ENCODE data around the gene SLFNL1. TPM values are rescaled to one million over a fixed set of nuclear protein-coding genes. Genes with fewer than 3 reads are reported as not detected.

Gene SLFNL1
- total RNA-seq, 4 donors from 2014 or later, result 0.17 to 0.52 (median 0.47) TPM

DNA sequence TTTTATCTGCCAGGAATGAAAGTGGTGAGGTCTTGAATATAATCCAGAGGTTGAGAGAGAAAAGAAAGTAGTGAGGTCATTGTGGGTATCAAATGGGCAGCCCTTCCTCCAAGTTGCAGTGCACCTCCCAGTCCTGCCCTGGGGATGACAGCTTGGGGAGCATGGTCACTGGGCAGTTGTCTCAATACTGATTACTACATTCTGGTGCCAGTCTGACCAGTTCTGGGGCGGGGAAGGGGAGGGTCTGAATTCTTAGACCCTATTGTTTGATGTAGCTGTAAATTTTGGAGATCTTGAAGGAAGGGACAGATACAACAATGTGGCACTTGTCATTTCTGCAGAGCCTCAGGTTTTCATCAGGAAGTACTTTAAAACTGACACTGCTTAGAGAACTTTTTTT, 11.2 kb downstream of the SLFNL1 start:
- no peak for TF ChIP-seq EP300 (IDR thresholded peaks at IDR 0.05)
- TF ChIP-seq, protein P1, sequence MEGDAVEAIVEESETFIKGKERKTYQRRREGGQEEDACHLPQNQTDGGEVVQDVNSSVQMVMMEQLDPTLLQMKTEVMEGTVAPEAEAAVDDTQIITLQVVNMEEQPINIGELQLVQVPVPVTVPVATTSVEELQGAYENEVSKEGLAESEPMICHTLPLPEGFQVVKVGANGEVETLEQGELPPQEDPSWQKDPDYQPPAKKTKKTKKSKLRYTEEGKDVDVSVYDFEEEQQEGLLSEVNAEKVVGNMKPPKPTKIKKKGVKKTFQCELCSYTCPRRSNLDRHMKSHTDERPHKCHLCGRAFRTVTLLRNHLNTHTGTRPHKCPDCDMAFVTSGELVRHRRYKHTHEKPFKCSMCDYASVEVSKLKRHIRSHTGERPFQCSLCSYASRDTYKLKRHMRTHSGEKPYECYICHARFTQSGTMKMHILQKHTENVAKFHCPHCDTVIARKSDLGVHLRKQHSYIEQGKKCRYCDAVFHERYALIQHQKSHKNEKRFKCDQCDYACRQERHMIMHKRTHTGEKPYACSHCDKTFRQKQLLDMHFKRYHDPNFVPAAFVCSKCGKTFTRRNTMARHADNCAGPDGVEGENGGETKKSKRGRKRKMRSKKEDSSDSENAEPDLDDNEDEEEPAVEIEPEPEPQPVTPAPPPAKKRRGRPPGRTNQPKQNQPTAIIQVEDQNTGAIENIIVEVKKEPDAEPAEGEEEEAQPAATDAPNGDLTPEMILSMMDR (IDR thresholded peaks at IDR 0.05), result no peak
- Histone ChIP-seq H3K9me3 (no peaks in the 10 kb centered on the region), H3K4me1 (peaks cover 7 to 21% (median 10%) of the 10 kb centered on the region in 4 donors), H3K36me3 (peaks cover 44 to 87% (median 68%) of the 10 kb centered on the region in 4 donors), H3K4me3 (no peak overlapping the region), H3K27ac (replicated peaks in 1 of 4) (no peak overlapping the region), H3K27me3 (no peaks in the 10 kb centered on the region)
- intact Hi-C loops (cut with DNase I), result no loop called here
- no peak for DNase-seq (ENCODE audit: extremely low spot score)
- 100% methylated on average over 1 of the region's 1 CpG for WGBS

DNA sequence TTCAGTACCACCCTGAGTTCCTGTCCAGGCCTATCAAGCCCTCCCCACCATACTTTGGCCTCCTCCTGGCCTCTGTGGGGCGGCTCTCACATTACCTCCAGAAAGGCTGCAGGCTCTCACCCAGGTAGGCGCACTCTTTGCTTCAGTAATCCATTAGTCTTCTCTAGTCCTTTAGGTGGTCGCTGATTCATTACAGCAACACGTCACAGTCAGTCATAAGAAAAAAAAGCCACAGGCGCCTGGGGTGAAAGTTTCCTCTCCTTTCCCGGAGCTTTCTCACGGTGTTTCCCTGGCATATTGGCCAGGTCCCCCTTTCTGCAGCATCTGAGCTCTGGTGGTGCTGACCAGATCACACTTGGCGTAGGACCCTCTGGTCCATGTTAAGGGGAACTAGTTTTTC, 12.1 kb downstream of the SLFNL1 start:
- H3K4me1 ChIP-seq, result peaks cover 0 to 12% (median 6%) of the 10 kb centered on the region in 4 donors
- 93% methylated on average over 8 of the region's 8 CpGs for WGBS
- TF ChIP-seq EP300 (IDR thresholded peaks at IDR 0.05) (no peak), POLR2AphosphoS5 (IDR thresholded peaks at IDR 0.05) (no peak), POLR2A (IDR thresholded peaks at IDR 0.05; ENCODE audit: low read depth) (no peak)
- TF ChIP-seq, protein P1 (IDR thresholded peaks at IDR 0.05), result no peak
- intact Hi-C loops (cut with DNase I), result no loop called here
- no peaks in the 10 kb centered on the region for H3K9me3 ChIP-seq
- H3K4me3 ChIP-seq, result no peak overlapping the region
- H3K27ac ChIP-seq (replicated peaks in 1 of 4), result no peak overlapping the region
- no peaks in the 10 kb centered on the region for H3K27me3 ChIP-seq
- DNase-seq (ENCODE audit: extremely low spot score), result no peak
- peaks cover 44 to 95% (median 68%) of the 10 kb centered on the region in 4 donors for H3K36me3 ChIP-seq

DNA sequence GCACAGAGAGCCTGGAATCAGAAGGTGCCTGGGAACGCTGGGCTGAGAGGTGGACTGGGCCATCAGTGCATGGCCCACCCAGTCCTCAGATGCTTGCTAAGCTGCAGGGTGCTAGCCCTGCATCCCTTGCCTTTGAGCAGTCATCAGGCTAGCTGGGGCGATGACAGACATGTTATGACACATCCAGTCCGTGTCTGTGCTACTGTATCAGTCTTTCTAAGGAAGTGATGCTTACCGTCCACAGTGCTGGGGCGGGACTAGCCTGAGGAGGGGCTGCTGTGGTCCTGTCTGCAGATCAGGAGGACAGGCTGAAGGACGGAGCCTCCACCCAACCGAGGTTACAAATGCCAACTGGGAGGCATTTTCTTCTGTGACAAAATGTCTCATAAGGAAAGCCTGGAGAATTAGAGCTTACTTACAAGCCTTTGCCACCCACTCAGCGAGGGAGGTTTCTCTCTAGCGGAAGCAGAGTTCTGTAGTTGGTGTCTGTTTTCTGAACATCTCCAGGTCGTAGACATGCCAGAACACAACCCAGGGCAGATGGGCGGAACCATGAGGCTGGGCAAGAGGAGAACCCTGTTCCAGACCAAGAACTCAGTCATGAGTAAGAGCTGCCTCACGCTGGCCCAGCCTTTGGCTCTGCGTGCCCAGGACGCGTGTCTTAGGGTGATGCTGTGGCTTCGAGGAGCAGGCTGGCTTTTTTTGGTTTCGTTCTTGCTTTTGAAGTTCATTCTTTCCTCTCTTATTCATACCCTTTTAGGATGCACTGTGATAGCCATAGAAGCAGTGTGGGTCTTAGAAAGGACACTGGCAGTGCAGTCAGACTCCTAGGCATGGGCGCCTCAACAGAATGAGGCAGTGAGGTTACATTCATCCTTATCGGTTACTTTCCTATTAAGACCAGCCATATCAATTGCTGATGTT, 14.3 kb downstream of the SLFNL1 start:
- intact Hi-C loops (cut with DNase I), result no loop called here
- H3K36me3 ChIP-seq, result peaks cover 42 to 98% (median 73%) of the 10 kb centered on the region in 4 donors
- no peaks in the 10 kb centered on the region for H3K27me3 ChIP-seq
- no peak overlapping the region for H3K27ac ChIP-seq (replicated peaks in 1 of 4)
- no peaks in the 10 kb centered on the region for H3K9me3 ChIP-seq
- 93% methylated on average over 14 of the region's 19 CpGs for WGBS
- peaks cover 10 to 19% (median 19%) of the 10 kb centered on the region in 4 donors for H3K4me1 ChIP-seq
- TF ChIP-seq, protein P1 (IDR thresholded peaks at IDR 0.05), result no peak
- TF ChIP-seq POLR2AphosphoS5 (IDR thresholded peaks at IDR 0.05) (no peak), POLR2A (IDR thresholded peaks at IDR 0.05; ENCODE audit: low read depth) (no peak), EP300 (IDR thresholded peaks at IDR 0.05) (no peak)
- DNase-seq (ENCODE audit: extremely low spot score), result no peak
- H3K4me3 ChIP-seq, result no peak overlapping the region

DNA sequence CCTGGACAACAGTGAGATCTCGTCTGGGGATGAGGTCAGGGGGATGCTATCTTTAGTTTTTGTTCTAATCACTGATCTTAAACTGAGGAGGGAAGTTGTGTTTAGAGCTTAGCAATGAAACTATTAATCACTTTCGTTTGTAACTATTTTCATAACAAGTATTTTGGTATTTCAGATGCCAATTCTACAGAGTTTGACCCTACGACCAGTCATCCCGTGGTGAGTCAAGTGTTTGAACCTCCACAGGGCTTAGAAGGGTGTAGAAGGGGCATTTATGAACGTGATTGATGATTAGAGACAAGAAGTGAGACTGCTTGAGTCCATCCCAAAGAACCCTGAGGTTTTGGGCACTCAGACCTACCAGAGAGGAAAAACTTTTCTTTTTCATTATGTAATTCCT, 15.6 kb downstream of the SLFNL1 start:
- TF ChIP-seq, protein P1 (IDR thresholded peaks at IDR 0.05), result no peak
- no peak for TF ChIP-seq EP300 (IDR thresholded peaks at IDR 0.05)
- no peak for TF ChIP-seq POLR2AphosphoS5 (IDR thresholded peaks at IDR 0.05)
- no peak for TF ChIP-seq POLR2A (IDR thresholded peaks at IDR 0.05; ENCODE audit: low read depth)
- 86% methylated on average over 5 of the region's 5 CpGs for WGBS

More for the DNA sequence above, 15.6 kb downstream of the SLFNL1 start:
- H3K36me3 ChIP-seq, result peaks cover 37 to 98% (median 70%) of the 10 kb centered on the region in 4 donors
- H3K9me3 ChIP-seq, result no peaks in the 10 kb centered on the region
- no peaks in the 10 kb centered on the region for H3K27me3 ChIP-seq
- no peak overlapping the region for H3K4me3 ChIP-seq
- intact Hi-C loops (cut with DNase I), result no loop called here
- no peak overlapping the region for H3K27ac ChIP-seq (replicated peaks in 1 of 4)
- no peak for DNase-seq (ENCODE audit: extremely low spot score)
- peaks cover 10 to 27% (median 24%) of the 10 kb centered on the region in 4 donors for H3K4me1 ChIP-seq

Measured in esophagus muscularis mucosa (tissue), 4 donors.